ENCODE results near the gene ARID5A. TPM values are rescaled to one million over a fixed set of nuclear protein-coding genes. Genes with fewer than 3 reads are reported as not detected.
A peak's percentile ranks its signal among the peaks of the same experiment; 100 is the strongest.

Gene ARID5A
- total and polyA plus RNA-seq, 2 of the 13 experiments (the other 11 are each of a cell fraction or from before 2014, with no cell fraction given): 6.0 to 9.5 TPM

DNA sequence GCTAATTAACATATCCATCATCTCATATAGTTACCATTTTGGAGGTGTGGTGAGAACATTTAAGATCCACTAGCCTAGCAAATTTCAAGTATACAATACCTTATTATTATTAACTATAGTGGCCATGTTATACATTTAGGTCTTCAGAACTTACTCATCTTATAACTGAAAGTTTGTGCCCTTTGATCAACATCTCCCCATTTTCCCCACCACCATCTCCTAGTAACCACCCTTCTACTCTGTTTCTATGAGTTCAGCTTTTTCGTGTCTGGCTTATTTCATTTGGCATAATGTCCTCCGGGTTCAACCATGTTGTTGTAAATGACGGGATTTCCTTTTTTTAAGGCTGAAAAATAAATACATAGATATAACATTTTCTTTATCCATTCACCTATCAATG lies 47.3 kb upstream of the ARID5A start:
- Histone ChIP-seq H3K4me2 (ENCODE audit: low read depth, low read length) (no peak overlapping the region), H2AFZ (ENCODE audit: low read length) (no peak overlapping the region), H3K27me3 (ENCODE audit: control insufficient read depth in 1 of 2, insufficient read depth in 2 of 2, low read length in 2 of 2) (peaks cover 0 to 9% of the 10 kb centered on the region in 2 experiments; a peak in 2 of 5 replicates), H3K9me3 (ENCODE audit: low read length) (no peaks in the 10 kb centered on the region), H3K36me3 (replicated peaks in 1 of 2; ENCODE audit: control insufficient read depth in 1 of 2, insufficient read depth in 2 of 2, low read length in 2 of 2) (no peaks in the 10 kb centered on the region), H3K4me1 (ENCODE audit: insufficient read depth, low read length) (peaks cover 17% of the 10 kb centered on the region), H3K79me2 (ENCODE audit: insufficient read depth, low read length) (no peaks in the 10 kb centered on the region), H3K27ac (ENCODE audit: extremely low read length, insufficient read depth, low read length) (no peak overlapping the region), H3K9ac (ENCODE audit: insufficient read depth, low read depth, low read length) (no peak overlapping the region), H3K4me3 (replicated peaks in 1 of 3; ENCODE audit: insufficient read depth in 1 of 3, low read depth in 2 of 3, low read length in 3 of 3) (no peak overlapping the region), H4K20me1 (ENCODE audit: insufficient read depth, low read length) (no peaks in the 10 kb centered on the region)
- no peak for ATAC-seq
- in situ Hi-C loops (cut with HindIII; ENCODE audit: extremely low pct_ligation_motif_present, low pct_unique_long_range_greater_than_20kb): no loop called here
- 20% methylated on average over 3 of the region's 3 CpGs for WGBS (ENCODE audit: low lambda C conversion rate)
- CTCF ChIA-PET (ENCODE audit: low intra/inter-chr PET ratio, low total read pairs): no interaction called here
- TF ChIP-seq ZNF33B (CRISPR knock-in tag; IDR thresholded peaks at IDR 0.05) (no peak), HNRNPK (IDR thresholded peaks at IDR 0.05; ENCODE audit: low read depth, low read length, poor library complexity, severe bottlenecking) (peak; percentile 13)
- no peak for FAIRE-seq
- no peak for DNase-seq (ENCODE audit: low spot score)
- intact Hi-C loops (cut with micrococcal nuclease; ENCODE audit: unreplicated experiment): no loop called here
- POLR2A ChIA-PET: no interaction called here
- BruUV-seq (replicated peaks): no TSS peak

DNA sequence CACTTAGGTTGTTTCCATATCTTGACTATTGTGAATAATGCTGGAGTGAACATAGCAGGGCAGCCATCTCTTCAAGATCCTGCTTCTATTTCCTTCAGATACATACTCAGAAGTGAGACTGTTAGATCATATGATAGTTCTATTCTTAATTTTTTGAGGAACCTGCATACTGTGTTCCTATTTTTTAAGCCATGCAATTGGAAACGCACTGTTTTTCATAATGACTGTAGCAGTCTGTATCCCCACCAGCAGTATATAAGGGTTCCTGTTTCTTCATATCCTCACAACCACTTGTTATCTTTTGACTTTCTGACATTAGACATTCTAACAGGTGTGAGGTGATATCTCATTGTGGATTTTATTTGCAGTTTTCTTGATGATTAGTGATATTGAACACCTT lies 46.9 kb upstream of the ARID5A start:
- BruUV-seq (replicated peaks): no TSS peak
- Histone ChIP-seq H3K79me2 (ENCODE audit: insufficient read depth, low read length) (no peaks in the 10 kb centered on the region), H3K4me2 (ENCODE audit: low read depth, low read length) (no peak overlapping the region), H3K4me1 (ENCODE audit: insufficient read depth, low read length) (peaks cover 17% of the 10 kb centered on the region), H3K36me3 (replicated peaks in 1 of 2; ENCODE audit: control insufficient read depth in 1 of 2, insufficient read depth in 2 of 2, low read length in 2 of 2) (no peaks in the 10 kb centered on the region), H3K4me3 (replicated peaks in 1 of 3; ENCODE audit: insufficient read depth in 1 of 3, low read depth in 2 of 3, low read length in 3 of 3) (no peak overlapping the region), H2AFZ (ENCODE audit: low read length) (no peak overlapping the region), H3K27ac (ENCODE audit: extremely low read length, insufficient read depth, low read length) (no peak overlapping the region), H4K20me1 (ENCODE audit: insufficient read depth, low read length) (no peaks in the 10 kb centered on the region), H3K9me3 (ENCODE audit: low read length) (no peaks in the 10 kb centered on the region), H3K27me3 (ENCODE audit: control insufficient read depth in 1 of 2, insufficient read depth in 2 of 2, low read length in 2 of 2) (peaks cover 0 to 9% of the 10 kb centered on the region in 2 experiments; a peak in 2 of 5 replicates), H3K9ac (ENCODE audit: insufficient read depth, low read depth, low read length) (no peak overlapping the region)
- no peak for FAIRE-seq
- ChIA-PET POLR2A (no interaction called here), CTCF (ENCODE audit: low intra/inter-chr PET ratio, low total read pairs) (no interaction called here)
- in situ Hi-C loops (cut with HindIII; ENCODE audit: extremely low pct_ligation_motif_present, low pct_unique_long_range_greater_than_20kb): no loop called here
- intact Hi-C loops (cut with micrococcal nuclease; ENCODE audit: unreplicated experiment): no loop called here
- TF ChIP-seq SRY (CRISPR knock-in tag; IDR thresholded peaks at IDR 0.05) (no peak), HNRNPUL1 (IDR thresholded peaks at IDR 0.05; ENCODE audit: low read depth, low read length) (no peak), ZNF382 (CRISPR knock-in tag; IDR thresholded peaks at IDR 0.05; ENCODE audit: borderline replicate concordance) (no peak), SMC3 (IDR thresholded peaks at IDR 0.05; ENCODE audit: low read length) (no peak), ARID2 (CRISPR knock-in tag; IDR thresholded peaks at IDR 0.05; ENCODE audit: borderline replicate concordance) (no peak), HDAC2 (CRISPR knock-in tag; IDR thresholded peaks at IDR 0.05) (no peak), ZNF598 (CRISPR knock-in tag; IDR thresholded peaks at IDR 0.05; ENCODE audit: borderline replicate concordance) (no peak), NFE2L2 (IDR thresholded peaks at IDR 0.05; ENCODE audit: low read length) (no peak), FOXJ3 (CRISPR knock-in tag; IDR thresholded peaks at IDR 0.05; ENCODE audit: borderline replicate concordance) (no peak), MED1 (CRISPR knock-in tag; IDR thresholded peaks at IDR 0.05) (no peak), PITX1 (CRISPR knock-in tag; IDR thresholded peaks at IDR 0.05) (no peak), SMAD1 (CRISPR knock-in tag; IDR thresholded peaks at IDR 0.05; ENCODE audit: borderline replicate concordance, low read depth) (no peak), PHB2 (IDR thresholded peaks at IDR 0.05; ENCODE audit: partially characterized antibody) (no peak), ZNF816 (CRISPR knock-in tag; IDR thresholded peaks at IDR 0.05; ENCODE audit: borderline replicate concordance) (no peak), ZNF232 (CRISPR knock-in tag; IDR thresholded peaks at IDR 0.05; ENCODE audit: borderline replicate concordance) (no peak), ZNF761 (CRISPR knock-in tag; conservative IDR thresholded peaks at IDR 0.05) (no peak), ESRRA (CRISPR knock-in tag; IDR thresholded peaks at IDR 0.05; ENCODE audit: low read depth) (no peak), SRSF9 (IDR thresholded peaks at IDR 0.05; ENCODE audit: borderline replicate concordance, insufficient read depth, low read depth, low read length, poor library complexity, severe bottlenecking) (no peak)
- TF ChIP-seq, protein P1, sequence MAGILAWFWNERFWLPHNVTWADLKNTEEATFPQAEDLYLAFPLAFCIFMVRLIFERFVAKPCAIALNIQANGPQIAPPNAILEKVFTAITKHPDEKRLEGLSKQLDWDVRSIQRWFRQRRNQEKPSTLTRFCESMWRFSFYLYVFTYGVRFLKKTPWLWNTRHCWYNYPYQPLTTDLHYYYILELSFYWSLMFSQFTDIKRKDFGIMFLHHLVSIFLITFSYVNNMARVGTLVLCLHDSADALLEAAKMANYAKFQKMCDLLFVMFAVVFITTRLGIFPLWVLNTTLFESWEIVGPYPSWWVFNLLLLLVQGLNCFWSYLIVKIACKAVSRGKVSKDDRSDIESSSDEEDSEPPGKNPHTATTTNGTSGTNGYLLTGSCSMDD (CRISPR knock-in tag; IDR thresholded peaks at IDR 0.05): no peak
- WGBS (ENCODE audit: low lambda C conversion rate): 25% methylated on average over 1 of the region's 1 CpG
- ATAC-seq: no peak
- DNase-seq (ENCODE audit: low spot score): no peak
